ENCODE results near the gene CDC123.

The CDC123 gene

DNA sequence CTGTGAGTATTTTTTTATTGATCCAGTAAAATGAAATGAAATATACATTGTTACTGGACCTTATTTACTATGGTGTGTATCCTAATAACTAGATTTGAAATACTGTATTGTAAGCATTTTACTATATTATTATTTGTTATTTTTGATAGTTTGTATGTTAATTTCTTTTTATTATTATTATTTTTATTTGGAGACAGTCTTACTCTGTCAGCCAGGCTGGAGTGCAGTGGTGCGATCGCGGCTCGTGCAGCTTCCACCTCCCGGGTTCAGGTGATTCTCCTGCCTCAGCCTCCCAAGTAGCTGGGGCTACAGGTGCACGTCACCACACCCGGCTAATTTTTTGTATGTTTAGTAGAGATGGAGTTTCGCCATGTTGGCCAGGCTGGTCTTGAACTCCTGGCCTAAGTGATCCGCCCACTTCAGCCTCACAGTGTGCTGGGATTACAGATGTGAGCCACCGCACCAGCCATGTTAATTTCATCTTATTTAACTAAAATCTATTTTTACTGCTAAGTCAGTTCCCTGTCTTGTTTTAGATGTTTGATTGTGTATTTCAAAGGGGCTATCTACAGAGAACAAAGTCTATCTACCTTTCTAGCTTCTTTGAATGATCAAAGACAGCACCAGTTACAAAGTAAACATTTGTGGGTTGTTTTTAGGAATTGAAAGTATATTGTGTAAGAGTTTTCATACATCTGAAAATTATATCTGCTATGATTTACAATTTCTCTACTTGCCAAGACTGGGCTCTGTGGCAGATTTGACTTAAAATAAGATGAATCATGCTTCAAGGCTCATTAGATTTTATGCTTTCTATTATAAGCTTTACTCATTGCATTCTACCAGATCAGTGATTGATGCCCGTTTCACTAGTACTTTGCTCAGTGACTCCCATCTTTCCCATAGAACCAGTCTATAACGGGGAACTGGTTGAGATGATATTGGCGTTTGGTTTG lies 41.6 kb downstream of the CDC123 start:
- TF ChIP-seq ISL1 (CRISPR knock-in tag; IDR thresholded peaks at IDR 0.05) (0 out of 2 replicates have a peak, but pooled peaks have one; percentile 11), RARB (CRISPR knock-in tag; IDR thresholded peaks at IDR 0.05) (no peak), ZFP30 (CRISPR knock-in tag; IDR thresholded peaks at IDR 0.05) (no peak)
- no peak for ATAC-seq

DNA sequence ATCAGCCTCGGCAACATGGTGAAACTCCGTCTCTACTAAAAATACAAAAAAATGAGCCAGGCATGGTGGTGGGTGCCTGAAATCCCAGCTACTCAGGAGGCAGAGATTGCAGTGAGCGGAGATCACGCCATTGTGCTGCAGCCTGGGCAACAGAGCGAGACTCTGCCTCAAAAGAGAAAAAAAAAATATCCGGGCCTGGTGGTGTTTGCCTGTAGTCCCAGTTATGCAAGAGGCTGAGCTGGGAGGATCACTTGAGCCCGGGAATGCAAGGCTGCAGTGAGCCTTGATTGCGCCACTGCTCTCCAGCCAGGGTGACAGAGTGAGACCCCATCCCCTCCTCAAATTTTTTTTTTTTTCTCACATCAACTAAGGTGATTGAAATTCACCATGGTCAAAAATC lies 42.8 kb downstream of the CDC123 start:
- ATAC-seq: no peak
- TF ChIP-seq GLIS3 (CRISPR knock-in tag; IDR thresholded peaks at IDR 0.05) (no peak), SNAI2 (CRISPR knock-in tag; IDR thresholded peaks at IDR 0.05) (no peak), BACH2 (CRISPR knock-in tag; IDR thresholded peaks at IDR 0.05; ENCODE audit: borderline replicate concordance) (no peak), ZNF8 (CRISPR knock-in tag; IDR thresholded peaks at IDR 0.05) (no peak), ZFP30 (CRISPR knock-in tag; IDR thresholded peaks at IDR 0.05) (no peak), ISL1 (CRISPR knock-in tag; IDR thresholded peaks at IDR 0.05) (no peak), CSDC2 (CRISPR knock-in tag; IDR thresholded peaks at IDR 0.05) (no peak), ZFP3 (CRISPR knock-in tag; IDR thresholded peaks at IDR 0.05) (no peak), TCF4 (CRISPR knock-in tag; IDR thresholded peaks at IDR 0.05; ENCODE audit: borderline replicate concordance) (no peak), PPARA (CRISPR knock-in tag; IDR thresholded peaks at IDR 0.05; ENCODE audit: borderline replicate concordance) (no peak)
- TF ChIP-seq, protein P1, sequence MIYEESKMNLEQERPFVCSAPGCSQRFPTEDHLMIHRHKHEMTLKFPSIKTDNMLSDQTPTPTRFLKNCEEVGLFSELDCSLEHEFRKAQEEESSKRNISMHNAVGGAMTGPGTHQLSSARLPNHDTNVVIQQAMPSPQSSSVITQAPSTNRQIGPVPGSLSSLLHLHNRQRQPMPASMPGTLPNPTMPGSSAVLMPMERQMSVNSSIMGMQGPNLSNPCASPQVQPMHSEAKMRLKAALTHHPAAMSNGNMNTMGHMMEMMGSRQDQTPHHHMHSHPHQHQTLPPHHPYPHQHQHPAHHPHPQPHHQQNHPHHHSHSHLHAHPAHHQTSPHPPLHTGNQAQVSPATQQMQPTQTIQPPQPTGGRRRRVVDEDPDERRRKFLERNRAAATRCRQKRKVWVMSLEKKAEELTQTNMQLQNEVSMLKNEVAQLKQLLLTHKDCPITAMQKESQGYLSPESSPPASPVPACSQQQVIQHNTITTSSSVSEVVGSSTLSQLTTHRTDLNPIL (CRISPR knock-in tag; IDR thresholded peaks at IDR 0.05; ENCODE audit: low read depth): no peak

DNA sequence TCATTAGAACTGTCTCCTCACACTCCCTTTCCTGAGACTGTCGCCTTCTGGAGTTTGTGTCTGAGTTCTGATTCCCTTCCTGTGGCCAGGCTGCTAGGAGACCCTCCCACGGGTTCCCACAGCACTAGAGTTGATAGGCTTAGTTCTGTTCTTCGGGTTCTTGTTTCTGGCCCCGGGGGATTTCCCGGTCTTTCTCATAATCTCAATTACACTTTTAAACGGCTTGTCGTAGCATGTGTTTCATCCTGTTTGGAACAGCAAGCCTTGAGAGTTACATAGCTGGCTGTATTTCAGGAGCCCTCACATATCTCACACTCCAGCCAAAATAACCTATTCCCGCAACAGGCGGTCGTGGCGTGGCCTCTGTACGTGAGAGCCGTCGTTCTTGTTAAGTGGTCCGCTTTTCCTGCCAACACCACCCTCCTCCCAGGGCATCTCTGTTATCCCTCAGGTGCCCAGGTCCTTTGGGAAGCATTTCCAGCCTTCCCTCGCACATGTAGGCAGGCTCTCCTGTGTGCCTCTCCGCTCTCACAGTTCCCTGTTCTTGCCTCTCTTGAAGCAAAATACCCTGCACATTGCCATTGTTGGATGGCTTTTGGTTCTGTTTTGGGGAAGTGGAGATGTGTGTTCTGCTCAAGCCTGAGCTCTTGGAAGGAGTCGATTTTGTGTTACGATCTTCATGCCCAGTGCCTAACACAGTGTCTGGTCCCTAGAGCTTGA lies 46.0 kb downstream of the CDC123 start:
- TF ChIP-seq, protein P2, sequence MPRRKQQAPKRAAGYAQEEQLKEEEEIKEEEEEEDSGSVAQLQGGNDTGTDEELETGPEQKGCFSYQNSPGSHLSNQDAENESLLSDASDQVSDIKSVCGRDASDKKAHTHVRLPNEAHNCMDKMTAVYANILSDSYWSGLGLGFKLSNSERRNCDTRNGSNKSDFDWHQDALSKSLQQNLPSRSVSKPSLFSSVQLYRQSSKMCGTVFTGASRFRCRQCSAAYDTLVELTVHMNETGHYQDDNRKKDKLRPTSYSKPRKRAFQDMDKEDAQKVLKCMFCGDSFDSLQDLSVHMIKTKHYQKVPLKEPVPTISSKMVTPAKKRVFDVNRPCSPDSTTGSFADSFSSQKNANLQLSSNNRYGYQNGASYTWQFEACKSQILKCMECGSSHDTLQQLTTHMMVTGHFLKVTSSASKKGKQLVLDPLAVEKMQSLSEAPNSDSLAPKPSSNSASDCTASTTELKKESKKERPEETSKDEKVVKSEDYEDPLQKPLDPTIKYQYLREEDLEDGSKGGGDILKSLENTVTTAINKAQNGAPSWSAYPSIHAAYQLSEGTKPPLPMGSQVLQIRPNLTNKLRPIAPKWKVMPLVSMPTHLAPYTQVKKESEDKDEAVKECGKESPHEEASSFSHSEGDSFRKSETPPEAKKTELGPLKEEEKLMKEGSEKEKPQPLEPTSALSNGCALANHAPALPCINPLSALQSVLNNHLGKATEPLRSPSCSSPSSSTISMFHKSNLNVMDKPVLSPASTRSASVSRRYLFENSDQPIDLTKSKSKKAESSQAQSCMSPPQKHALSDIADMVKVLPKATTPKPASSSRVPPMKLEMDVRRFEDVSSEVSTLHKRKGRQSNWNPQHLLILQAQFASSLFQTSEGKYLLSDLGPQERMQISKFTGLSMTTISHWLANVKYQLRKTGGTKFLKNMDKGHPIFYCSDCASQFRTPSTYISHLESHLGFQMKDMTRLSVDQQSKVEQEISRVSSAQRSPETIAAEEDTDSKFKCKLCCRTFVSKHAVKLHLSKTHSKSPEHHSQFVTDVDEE (CRISPR knock-in tag; IDR thresholded peaks at IDR 0.05): no peak
- TF ChIP-seq SNAI2 (CRISPR knock-in tag; IDR thresholded peaks at IDR 0.05) (no peak), GLIS3 (CRISPR knock-in tag; IDR thresholded peaks at IDR 0.05) (no peak), OSR1 (CRISPR knock-in tag; IDR thresholded peaks at IDR 0.05) (no peak), ISL1 (CRISPR knock-in tag; IDR thresholded peaks at IDR 0.05) (no peak)
- no peak for ATAC-seq

DNA sequence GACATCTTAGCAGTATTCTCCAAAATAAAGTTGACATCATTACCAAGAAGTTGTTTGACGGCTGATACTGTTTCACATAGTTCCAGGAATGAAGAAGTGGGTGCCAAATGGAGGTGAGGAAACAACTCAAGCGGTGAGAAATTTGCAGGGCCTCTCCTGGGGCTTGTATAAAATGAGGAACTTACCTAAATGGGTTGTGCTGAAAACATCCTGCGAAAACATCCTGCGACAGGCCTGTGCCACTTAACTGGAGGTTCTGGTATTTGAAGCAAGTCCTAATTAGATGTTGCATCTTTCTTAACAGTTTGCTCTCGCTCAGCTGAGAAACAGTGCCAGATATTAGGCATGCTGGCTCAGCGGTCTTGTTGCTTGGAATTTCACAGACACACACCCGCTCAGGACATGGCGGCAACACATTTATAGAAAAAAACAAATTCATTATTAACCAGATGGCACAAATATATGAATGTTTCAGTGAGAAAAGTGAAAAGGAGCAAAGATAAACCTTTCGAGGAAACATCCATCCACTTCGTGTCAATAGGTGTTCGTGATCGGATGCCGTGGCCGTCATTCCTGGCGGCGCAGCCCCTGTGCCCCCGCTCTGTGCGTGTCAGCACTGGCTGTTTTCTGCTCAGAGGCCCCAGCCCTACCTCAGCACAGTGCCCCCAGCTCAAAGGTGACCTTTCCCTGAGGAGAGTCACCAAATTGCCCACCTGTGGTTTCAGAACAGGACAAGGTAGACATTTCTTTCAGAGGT lies 48.1 kb downstream of the CDC123 start:
- ATAC-seq: no peak
- TF ChIP-seq, protein P3, sequence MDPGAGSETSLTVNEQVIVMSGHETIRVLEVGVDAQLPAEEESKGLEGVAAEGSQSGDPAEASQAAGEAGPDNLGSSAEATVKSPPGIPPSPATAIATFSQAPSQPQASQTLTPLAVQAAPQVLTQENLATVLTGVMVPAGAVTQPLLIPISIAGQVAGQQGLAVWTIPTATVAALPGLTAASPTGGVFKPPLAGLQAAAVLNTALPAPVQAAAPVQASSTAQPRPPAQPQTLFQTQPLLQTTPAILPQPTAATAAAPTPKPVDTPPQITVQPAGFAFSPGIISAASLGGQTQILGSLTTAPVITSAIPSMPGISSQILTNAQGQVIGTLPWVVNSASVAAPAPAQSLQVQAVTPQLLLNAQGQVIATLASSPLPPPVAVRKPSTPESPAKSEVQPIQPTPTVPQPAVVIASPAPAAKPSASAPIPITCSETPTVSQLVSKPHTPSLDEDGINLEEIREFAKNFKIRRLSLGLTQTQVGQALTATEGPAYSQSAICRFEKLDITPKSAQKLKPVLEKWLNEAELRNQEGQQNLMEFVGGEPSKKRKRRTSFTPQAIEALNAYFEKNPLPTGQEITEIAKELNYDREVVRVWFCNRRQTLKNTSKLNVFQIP (CRISPR knock-in tag; IDR thresholded peaks at IDR 0.05; ENCODE audit: borderline replicate concordance, low read depth): no peak
- no peak for TF ChIP-seq TOX (CRISPR knock-in tag; IDR thresholded peaks at IDR 0.05; ENCODE audit: borderline replicate concordance)
- TF ChIP-seq ZFP3 (CRISPR knock-in tag; IDR thresholded peaks at IDR 0.05): no peak
- TF ChIP-seq, protein P4, sequence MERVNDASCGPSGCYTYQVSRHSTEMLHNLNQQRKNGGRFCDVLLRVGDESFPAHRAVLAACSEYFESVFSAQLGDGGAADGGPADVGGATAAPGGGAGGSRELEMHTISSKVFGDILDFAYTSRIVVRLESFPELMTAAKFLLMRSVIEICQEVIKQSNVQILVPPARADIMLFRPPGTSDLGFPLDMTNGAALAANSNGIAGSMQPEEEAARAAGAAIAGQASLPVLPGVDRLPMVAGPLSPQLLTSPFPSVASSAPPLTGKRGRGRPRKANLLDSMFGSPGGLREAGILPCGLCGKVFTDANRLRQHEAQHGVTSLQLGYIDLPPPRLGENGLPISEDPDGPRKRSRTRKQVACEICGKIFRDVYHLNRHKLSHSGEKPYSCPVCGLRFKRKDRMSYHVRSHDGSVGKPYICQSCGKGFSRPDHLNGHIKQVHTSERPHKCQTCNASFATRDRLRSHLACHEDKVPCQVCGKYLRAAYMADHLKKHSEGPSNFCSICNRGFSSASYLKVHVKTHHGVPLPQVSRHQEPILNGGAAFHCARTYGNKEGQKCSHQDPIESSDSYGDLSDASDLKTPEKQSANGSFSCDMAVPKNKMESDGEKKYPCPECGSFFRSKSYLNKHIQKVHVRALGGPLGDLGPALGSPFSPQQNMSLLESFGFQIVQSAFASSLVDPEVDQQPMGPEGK (CRISPR knock-in tag; IDR thresholded peaks at IDR 0.05; ENCODE audit: borderline replicate concordance): no peak
- TF ChIP-seq ZC3H10 (CRISPR knock-in tag; IDR thresholded peaks at IDR 0.05): no peak
- TF ChIP-seq, protein P1 (CRISPR knock-in tag; IDR thresholded peaks at IDR 0.05; ENCODE audit: low read depth): no peak
- no peak for TF ChIP-seq ZNF8 (CRISPR knock-in tag; IDR thresholded peaks at IDR 0.05)
- TF ChIP-seq SNAI2 (CRISPR knock-in tag; IDR thresholded peaks at IDR 0.05): no peak

All from SK-N-SH treated with all-trans-retinoic acid at 6 μM for 48 hours (cell line).